GM20000 (cell line): ENCODE measurements around the gene FDCSP.

Source experiments
- DNase-seq: peaks from one replicate; pipeline ENCODE4 v3.0.0; 2012; ENCODE audit warnings: low spot score
- TF ChIP-seq, protein P1 (sequence below): IDR thresholded peaks from 2 replicates; pipeline ENCODE4 v1.5.1; 2012; ENCODE audit warnings: mild to moderate bottlenecking, control low read depth; ENCODE audit errors: extremely low read depth, missing control alignments

Gene FDCSP

DNA sequence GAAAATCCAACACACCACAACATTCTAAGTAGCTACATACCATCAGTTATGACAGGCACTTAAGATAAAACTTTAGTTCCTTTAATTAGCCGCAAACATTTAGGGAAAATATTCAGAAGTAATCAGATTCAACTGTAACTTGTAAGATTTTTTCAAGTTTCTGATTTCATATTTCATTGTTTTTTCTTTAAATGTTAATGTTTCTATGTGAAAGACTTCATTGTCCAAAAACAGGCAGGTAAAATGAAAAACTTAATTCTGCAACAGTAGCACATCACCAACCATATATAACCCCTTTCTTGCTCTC lies 42.0 kb upstream of the FDCSP start:
- no peak for DNase-seq
- TF ChIP-seq, protein P1, sequence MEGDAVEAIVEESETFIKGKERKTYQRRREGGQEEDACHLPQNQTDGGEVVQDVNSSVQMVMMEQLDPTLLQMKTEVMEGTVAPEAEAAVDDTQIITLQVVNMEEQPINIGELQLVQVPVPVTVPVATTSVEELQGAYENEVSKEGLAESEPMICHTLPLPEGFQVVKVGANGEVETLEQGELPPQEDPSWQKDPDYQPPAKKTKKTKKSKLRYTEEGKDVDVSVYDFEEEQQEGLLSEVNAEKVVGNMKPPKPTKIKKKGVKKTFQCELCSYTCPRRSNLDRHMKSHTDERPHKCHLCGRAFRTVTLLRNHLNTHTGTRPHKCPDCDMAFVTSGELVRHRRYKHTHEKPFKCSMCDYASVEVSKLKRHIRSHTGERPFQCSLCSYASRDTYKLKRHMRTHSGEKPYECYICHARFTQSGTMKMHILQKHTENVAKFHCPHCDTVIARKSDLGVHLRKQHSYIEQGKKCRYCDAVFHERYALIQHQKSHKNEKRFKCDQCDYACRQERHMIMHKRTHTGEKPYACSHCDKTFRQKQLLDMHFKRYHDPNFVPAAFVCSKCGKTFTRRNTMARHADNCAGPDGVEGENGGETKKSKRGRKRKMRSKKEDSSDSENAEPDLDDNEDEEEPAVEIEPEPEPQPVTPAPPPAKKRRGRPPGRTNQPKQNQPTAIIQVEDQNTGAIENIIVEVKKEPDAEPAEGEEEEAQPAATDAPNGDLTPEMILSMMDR, result no peak

DNA sequence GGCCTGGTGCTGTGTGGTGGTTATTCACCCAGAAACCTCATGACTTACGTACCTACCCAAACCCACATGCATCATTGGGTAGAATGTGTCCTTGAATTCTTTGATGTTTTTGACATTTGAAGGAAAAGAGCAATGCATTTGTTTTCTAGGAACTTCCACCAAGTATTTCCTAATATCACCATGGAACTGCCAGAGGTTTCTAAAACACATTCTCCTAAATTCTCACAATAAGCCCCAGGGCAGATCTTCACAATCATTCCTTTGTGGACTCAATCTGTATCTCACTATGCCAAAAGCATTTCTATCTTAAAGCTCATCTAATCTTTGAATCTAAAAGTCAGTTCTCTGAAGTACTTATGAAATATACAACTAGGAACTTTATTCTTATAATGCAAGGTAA lies 38.7 kb upstream of the FDCSP start:
- TF ChIP-seq, protein P1, result no peak
- no peak for DNase-seq

DNA sequence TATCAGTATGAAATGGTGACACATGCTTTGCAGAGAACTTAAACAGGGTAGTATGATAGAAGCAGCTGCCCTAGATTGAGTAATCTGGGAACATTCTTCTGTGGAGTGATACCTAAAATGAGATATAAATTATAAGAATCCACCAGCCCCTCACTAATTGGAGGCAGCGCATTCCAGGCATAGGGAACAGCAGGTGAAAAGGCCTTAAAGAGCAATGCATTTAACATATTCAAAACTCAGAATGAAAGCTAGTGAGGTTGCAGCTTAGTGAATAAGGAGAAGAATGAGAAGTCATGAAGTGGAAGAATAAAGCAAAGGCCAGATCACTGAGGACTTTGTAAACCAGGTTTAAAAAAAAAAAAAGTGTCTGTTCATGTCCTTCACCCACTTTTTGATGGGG lies 35.3 kb upstream of the FDCSP start:
- TF ChIP-seq, protein P1, result no peak
- DNase-seq, result no peak

DNA sequence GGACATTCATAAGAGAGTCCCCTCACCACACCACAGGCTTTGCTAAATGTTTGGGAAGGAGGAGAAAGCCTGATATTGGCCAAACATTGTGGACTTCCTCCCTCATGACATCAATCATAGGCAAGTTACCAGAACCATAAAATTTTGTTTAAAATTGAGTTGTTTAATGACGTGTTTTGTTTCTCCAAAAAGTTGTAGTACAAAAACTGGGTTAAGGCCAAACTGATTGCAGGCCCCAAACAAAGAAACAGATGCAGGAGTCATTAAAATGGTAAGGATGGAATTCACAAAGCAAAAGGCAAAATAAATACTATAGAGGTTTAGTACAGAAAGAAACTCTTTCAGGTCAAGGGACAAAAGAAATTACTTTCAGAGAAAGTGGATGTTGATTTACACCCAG lies 34.3 kb upstream of the FDCSP start:
- TF ChIP-seq, protein P1, result no peak
- DNase-seq, result no peak

DNA sequence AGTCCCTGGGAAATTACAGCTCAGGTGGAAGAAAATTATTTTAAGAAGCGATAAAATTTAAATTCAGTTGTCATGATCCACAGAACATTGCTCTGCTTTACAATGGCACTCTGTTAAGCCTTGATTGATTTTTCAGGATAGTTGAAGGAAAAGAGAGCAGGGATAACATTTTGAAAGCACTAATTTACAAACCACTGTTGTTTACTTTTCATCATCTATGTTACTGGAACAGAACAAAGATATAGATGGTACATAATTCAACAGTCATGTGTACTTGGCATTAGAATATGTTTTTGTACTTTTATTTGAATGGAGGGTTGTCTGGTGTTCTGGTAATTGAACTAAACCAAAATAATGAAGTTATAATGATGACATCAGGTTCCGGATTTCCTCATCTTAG lies 33.0 kb upstream of the FDCSP start:
- TF ChIP-seq, protein P1, result no peak
- DNase-seq, result no peak

DNA sequence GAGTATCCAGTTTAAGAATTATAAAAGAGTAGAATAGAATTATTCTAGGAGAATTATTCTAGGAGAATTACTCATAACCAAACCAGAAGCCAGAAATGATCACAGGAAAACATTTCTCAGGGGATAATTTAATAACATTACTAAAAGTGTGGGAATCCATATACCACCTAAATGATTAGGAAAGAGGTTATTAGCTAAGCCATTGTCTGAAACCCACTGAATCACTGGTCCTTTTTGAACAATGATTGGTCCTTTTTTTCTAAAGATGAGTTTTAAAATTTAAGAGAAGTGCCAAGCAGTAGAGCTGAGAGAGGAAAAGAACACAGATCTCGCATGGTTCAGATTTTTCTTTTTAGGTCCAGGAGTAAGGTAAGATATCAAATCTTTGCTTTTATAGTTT lies 30.5 kb upstream of the FDCSP start, which contains the start of gene ODAM:
Gene ODAM, plus strand, starts transcription at position 301 of the 400 bp plus-strand sequence. CDS start 819 bp downstream, outside the sequence.
- DNase-seq, result no peak
- TF ChIP-seq, protein P1, result no peak

DNA sequence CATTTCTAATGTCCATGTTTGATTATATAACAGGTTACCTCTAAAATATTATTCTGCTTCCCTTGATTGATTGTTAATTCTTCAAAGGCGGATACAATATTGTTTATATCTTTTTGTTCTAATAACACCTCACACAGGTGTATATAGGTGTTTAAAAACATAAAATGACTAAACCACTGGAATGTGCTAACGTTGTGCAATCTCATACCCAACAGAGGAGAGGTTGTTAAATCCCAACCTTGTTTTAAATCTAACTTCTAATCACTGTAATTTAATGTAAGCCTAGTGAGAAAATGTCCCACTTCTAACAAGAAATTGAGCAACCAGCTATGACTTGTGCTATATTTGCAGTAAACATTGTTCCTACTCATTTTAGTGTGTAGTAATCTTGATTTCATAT lies 29.1 kb upstream of the FDCSP start:
- no peak for DNase-seq

More for the DNA sequence above, 29.1 kb upstream of the FDCSP start:
- TF ChIP-seq, protein P1, result no peak
